GM19099 (cell line): ENCODE measurements around the gene NOL4L.

Source experiments
- POLR2A ChIP-seq: IDR thresholded peaks from 3 replicates; pipeline ENCODE4 v1.6.1; 2011; ENCODE audit warnings: low read depth; ENCODE audit not compliant: insufficient read length; ENCODE audit errors: extremely low read depth

NOL4L gene

DNA sequence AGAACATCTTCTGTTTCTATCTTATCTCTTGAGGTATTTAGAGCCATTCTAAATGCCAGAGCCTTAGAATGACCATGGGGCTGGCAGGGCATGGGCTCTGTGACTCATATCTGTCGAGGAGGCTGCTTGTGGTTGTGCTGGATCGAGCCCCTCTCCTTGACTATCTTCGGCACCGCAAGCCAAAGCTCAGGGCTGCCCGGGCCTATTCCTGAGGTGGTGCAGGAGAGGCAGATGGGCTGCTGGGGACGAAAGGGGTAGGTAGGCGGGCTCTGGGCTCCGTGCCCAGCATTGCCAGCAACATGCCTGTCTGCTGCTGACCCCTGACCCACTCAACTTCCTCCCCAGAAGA is 89.9 kb downstream of the NOL4L start:
- no peak for TF ChIP-seq POLR2A

DNA sequence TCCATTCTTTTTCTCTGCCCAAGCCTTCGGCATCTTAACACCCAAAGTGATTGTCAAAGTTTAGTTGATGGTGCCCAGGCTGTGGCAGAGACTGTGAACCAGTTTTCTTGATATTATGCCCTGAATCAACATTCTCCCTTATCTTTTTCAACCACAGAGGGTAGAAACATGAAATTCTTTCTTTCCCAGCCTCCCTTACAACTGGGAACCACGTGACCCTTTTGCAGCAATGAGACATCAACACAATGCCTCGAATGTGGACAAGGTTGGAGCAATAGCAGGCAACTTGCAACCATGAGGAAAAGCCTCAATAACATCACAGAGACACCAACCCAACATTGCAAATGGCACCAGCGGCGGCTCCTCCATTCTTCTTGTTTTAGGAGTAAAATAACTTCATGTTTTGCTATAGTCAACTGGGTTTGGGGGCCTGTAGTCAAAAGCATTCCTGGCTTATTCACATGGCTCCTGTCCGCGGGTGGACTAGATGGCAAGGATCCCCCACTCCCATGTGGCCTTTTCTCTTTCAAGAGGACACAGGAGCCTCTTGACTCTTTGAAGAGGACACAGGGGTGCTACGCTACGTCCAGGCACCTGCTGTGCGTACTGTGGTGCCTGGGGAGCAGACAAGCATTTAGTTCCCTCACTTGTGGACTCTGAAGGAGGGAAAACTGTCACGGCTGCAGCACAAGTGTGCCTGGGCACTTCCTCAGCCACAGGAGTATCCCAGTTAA is 90.5 kb downstream of the NOL4L start:
- no peak for TF ChIP-seq POLR2A

DNA sequence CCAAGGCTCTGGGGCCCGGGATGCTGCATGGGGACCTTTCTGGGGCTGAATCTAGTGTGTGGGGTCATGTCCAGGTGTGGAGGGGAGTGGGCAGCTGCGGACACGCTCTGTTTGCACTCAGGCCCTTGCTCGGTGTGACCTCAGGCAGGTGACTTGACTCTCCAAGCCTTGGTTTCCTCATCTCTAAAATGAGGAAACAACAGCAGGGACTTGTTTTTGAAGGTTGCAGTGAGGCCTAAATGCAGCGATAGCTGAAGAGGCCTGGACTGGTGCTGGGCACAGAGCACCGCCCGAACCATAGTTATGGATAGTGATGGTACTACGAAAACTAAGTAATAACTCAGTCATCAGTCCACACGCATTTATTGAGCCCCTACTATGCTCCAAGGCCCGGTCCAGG is 91.8 kb downstream of the NOL4L start:
- TF ChIP-seq POLR2A, result no peak

DNA sequence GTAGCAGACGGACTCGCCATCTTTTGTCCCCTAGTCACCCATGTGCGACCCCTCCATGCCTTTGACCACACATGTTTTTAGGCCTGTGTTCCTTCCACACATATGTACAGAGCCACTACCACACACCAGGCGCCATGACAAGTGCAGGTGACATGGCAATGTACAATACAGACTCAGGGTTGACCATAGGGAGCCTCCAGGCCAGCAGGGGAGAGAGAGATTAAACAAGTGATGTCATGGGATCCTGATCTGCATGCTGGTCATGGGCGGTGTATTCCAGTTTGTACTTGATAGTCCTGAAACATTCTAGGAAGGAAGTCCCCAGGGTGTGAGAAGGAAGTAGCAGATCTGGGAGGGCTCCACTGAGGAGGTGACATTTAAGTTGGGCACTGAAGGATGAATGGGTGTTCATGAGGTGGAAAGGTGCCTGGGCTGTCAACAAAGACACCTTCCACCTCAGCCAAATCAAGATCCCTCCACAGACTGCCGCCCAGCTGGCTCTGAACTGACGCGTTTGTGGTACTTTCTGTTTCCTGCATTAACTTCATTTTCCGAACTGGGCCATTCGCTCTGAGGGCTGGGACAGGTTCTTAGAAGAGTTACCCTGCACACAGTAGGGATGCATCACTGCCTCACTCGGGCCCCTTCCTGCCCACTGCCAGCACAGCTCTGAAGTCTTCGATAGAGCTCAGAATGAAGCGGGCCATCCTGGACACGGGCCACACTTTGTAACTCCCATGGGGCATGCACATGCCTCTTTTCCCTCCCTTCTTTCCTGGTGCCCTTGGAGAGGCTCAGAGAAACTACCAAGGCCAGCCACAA is 94.0 kb downstream of the NOL4L start:
- TF ChIP-seq POLR2A, result no peak

DNA sequence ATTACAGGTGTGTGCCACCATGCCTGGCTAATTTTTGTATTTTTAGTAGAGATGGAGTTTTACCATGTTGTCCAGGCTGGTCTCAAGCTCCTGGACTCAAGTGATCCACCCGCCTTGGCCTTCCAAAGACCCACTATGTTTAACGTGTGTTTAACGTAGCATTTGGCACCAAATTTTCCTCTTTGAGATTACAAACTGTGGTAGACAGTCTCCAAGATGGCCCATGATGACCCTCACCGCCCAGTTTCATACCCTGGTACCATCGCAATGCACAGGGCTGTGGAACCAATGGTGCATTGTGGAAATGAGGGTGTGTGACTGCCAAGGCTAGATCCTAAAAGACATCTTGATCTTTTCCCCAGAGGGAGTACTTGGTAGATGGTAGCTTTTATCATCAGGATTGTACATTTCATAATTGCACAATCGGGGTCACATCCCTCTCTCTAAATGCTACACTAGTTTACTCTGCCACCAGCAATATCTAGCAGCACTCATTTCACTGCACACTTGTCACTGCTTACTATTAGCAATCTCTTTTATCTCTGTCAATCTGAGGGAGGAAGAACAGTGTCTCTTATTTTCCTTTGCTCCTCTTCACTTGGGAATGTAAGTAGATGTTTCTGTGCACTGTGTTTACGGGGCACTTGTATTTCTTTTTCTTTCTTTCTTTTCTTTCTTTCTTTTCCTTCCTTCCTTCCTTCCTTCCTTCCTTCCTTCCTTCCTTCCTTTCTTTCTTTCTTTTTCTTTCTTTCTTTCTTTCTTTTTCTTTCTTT is 96.9 kb downstream of the NOL4L start:
- TF ChIP-seq POLR2A, result no peak

DNA sequence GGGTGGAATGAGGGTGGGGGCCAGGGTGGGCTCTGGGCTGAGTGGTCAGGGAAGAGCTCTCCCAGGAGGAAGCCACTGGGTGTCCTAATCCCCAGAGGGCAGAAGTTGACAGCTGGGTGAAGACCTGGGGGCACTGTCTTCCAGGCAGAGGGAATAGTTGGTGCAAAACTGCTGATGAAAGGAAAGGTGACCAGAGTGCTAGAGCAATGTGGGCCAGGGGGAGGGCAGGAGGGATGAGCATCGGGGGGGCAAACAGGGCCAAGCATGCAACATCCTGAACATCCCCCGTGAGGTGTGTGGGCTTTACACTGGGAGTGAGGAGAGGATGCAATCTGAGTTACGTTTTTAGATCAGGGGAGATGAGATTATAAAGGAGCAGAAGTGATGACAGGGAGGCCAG is 97.8 kb downstream of the NOL4L start:
- TF ChIP-seq POLR2A, result no peak

DNA sequence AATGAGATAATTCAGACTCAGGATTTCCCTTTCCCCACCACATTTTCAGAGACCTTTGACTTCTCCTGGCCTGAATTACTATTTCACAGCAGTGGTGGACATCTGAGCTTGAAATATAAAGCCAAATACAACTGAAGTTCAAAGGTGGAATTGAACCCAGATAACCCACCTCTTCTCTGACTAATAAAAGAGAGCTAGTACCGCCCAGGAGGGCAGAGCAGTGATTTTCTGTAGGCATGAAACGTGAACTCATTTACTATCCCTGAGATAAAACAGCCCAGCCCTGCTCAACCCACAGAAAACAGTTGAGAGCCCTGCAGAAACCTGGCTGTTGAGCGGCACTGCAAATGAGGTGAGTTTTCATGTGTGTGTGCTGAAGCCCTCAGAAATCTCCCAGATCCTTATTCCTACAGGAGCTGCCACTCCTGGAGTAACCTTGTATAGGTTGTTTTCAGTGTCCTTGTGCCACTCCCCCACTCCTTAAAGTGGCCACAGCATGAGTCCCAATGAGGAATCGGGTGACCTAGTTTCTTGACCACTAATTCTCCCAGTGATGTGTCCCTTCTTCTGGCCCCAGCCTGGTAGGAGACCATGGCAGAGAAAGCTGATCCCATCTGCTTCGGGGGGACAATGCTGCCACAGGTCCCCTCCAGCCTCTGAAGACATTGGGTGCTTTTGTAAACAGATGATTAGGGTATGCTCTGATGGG is 99.2 kb downstream of the NOL4L start:
- TF ChIP-seq POLR2A, result no peak

DNA sequence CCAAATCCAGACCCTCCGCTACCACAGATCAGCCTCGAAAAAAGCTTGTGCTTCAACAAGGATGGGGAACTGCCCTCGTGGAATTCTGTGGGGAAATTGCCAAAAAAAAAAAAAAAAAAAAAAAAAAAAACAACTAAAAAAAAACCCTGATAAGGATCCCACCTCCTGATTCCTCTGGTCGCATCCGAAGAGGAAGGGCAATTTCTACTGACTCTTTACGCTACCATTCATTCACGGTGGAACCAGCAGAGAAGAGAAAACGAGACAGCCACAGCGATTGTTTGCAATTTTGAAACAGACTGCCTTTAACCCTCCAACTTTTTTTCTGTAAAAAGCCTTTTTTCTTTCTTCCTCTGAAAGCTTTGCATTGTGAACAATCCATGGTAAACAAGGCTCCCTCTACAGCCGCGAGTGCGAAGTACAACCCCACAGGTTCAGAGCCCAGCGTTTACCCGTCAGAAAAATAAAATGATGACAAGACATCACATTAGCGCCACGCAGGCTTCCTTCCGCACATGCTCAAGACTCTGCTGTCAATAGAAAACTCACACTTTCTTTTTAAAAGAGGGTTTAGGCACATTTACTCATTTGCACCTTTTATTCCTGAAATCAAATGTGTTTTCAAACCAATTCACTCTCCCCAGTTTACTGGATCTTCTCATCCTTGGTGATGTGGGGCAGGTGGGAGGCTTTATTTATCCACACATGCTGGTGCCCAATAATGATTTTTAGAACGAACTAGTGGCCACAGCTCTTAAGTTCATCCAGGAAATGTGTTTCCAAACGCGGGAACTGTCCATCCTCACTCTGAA is 100.0 kb downstream of the NOL4L start:
- TF ChIP-seq POLR2A, result no peak

DNA sequence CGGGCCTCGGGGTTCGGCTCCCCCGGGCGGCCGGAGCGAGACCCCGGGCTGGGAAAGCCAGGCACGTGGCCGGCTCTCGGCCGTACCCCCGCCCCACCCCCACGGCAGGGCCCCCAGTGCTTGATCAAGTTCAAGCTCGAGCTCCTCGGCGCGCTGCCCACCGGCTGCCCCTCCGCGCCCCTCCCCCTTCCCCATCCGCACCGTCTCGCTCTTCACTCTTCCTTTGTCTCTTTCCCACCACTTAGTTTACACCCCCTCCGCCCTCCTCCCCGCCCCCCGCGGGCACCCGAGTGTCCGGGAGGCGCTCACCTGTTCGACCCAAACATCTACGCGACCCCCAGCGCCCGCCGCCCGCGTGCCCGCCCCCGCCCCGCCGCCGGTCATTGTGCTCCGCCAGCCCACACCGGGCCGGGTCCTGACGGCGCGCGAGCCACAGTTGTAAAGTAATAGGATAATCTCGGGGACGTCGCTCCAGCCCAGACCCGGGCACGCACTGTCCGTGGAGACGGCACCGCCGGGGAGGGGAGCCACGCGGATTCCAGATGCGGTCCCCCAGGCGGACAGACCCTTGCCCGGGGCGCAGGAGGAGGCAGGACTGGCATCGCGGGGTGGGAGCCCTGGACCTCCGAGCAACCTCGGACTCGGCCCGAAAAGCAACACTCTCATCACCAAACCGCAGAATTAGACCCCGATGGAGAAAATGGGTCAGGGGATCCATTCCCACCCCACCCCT is 100.7 kb downstream of the NOL4L start:
- TF ChIP-seq POLR2A, result no peak

DNA sequence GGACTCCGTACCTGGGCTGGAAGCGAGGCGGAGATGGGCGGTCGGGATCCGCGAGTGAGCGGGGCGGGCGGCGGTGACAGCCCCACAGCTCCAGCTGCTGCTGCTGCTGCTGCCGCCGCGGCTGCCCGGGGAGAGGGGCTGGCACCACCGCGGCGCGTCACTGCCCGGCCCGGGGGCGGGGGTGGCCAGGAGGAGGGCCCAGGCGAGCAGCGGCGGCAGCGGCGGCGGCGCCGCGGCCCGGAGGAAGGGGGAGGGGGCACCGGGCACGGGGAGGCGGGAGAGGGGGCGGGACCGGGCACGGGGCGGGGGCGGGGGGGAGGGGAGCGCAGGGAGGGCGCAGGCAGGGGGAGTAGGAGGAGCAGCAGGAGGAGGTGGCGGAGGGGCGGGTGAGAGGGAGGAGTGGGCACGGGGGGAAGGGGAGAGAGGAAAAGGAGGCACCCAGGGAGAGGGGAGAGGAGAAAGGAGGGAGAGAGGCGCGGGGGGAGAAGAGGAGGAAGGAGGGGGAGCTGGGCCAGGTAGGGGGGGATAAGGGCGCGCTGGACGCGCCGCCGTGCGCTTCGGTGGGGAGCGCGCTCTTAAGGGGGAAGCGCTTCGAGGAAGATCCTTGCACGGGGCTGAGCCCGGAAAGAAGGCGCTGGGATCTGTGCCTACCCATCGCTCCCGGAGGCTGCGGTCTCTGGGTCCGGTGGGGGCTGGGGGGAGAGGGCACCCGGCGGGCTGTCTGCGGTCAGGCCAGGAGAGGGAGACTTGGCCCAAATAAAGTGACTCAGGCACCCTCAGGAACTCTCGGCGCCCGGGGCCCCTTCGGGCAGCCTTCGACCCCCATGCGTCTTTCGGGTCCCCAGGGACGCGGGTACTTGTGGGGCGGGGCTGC is 101.5 kb downstream of the NOL4L start:
- TF ChIP-seq POLR2A, result no peak

DNA sequence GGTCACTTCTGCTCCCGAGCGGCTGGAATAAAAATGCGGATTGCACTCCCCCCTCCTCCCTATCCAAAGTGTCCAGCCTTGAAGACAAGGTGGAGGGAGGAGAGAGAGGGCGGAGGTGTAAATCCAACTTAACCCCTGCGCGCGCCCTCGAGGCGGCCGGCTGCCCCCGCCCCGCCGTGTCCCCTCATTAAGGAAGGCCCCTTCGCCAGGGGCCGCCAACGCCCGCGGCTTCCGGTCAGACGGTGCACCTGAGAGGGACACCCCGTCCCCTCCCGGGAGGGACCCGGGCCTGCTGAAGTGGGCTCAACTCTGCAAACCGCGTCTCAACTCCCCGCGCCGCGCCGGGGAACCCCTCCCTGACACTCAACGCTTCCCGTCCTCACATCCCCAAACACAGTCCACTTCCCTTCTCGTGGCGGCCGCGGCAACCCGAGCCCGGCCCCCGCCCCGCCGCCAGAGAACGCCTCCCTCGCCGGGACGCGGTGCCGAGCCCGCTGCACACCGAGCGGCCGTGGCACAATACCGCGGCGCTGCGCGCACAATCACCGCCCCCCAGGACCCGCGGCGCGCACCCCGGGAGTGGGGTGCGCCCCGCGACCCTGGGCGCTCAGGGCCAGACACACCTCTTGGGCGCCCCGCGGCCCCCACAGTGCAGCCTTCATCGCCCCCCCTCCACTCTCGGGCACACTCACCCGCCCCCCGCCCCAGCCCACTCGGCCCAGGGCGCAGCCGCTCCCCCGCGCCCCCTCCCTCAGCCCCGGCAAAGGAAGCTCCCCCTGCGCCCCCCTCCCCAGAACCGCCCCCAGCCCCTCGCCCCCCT is 102.5 kb downstream of the NOL4L start:
- no peak for TF ChIP-seq POLR2A

DNA sequence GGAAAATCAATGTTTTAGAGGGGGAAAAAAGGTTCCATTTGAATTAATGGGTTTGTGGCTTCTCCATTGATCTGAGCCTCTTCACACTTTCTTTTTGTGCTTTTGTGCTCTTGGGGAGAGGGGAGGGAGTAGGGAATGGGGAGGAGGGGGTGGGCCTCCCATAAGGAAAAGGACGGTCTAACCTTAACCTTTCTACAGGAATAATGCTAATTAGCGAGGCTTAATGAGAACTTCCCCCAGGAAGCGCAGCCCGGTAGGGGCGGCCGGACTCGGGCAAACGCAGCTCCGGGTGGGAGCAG is 103.0 kb downstream of the NOL4L start:
- TF ChIP-seq POLR2A, result no peak
